AG20443 (cell line): ENCODE results near the gene LSMEM2.
"Not testable (repeated sequence)": the region's sequence is repeated elsewhere in the genome, so short reads cannot be mapped to it uniquely, and the experiment has no call there.

Source experiments
- DNase-seq: peaks from one replicate; pipeline ENCODE4 v3.0.0; 2012; ENCODE audit warnings: low spot score, mixed read lengths

LSMEM2 gene

DNA sequence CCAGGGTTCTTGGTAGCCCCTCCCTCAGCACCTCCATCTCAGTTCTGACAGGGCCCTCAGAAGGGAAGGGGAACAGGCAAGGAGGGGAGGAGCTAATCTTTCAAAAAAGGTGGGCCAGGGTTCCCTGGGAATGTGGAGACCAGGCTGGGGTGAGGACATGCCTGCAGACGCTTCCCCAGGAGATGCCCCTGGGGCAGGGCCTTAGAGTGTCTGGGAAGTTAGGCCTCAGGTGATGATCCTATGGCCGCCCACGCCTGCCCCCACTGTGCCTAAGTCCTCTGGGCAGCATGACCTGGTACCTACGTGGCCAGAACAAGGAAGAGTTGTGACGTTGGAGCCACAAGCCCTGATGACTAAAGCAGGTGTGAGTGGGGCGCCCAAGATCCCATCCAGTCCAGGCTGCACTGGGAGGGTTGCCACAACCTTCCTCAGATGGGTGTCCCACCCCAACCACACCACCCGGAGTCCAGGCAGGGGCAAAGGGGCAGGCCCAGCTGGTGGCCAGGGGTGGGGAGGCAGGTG, 13.9 kb upstream of the LSMEM2 start:
- no peak for DNase-seq

DNA sequence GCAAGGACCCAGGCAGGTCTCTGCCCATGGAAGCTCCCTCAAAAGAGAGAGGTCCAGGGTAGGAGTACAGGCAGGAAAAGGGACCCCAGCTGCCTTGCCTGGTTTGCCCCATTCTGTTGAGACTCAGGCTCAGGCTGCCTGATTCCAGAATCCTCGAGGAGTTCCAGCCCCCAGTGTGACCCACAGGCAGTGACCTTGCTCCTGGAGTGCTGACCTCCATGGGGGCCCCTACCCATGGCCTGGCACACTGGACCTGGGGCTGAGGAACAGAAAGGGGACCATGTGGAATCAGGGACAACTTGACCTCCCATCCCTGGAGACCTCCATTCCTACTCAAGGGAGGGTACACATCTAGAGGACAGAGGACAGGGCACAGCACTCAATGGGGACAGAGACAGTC, 13.3 kb upstream of the LSMEM2 start:
- no peak for DNase-seq

DNA sequence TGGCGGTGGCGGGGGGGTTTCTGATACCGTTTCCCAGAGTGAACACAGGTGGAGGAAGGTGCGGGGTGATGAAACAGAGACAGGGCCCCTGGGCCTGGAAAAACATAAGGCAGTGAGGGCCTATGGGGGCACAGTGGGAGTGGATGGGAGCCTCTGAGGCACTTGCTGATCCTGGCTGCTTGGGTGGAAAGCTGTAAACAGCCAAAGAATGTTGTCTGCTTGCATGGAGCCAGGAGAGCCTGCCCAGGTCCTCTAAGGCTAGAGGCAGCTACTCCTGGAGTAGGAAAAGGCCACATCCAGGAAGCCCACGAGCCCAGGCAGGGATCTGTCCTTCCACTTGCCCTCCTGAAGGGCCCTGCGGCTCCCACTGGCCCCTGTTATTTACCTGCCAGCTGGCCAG, 12.9 kb upstream of the LSMEM2 start:
- peak; percentile 38 for DNase-seq

DNA sequence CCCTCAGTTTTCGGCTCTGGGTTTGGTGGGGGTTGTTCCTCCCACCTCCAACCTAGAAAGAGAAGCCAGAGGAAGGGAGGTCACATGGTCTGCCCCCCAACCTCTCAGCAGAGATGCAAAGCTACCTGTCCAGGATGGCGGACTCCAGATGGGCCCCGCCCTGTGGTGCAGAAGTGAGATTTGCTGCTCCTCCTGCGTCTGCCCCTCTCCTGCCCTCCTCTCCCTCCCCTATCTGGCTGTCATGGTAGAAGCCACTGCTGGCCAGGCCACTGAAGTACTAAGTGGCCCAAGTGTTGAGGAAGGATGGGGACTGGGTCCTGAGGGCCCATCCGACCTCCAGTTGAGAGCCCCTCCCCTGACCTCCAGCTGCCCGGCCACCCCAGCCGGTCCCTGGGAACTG, 12.1 kb upstream of the LSMEM2 start:
- DNase-seq = no peak

DNA sequence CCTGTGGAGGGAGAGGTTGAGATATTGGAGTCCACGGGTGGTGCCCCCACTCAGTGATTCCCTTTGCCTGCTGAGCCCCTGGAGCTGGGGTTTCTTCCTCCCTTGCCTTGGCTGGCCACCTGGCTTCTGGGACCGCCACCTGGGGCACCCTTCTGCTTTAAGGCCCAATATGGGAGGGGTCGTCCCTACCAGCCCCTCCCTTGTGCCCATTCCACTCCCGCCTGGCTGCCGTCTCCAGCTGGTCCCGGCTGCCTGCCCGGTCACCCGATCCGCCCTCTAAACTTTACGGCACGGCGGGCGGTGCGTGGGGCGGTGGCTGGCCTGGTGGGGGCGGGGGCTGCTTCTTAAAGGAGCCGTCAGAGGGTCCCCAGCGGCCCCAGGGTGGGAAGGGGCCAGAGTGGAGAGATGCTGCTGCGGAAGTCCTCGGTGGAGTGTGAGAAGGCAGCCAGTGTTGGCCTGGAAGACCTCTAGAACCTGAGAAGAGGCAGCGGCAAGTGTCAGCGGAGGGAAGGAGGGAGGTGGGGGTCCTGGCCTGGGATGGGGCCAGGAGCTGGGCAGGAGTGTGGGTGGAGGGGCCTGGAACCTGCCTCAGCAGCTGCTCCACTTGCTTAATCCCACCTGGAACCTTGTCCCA, 11.5 kb upstream of the LSMEM2 start:
- DNase-seq = peak; percentile 72

DNA sequence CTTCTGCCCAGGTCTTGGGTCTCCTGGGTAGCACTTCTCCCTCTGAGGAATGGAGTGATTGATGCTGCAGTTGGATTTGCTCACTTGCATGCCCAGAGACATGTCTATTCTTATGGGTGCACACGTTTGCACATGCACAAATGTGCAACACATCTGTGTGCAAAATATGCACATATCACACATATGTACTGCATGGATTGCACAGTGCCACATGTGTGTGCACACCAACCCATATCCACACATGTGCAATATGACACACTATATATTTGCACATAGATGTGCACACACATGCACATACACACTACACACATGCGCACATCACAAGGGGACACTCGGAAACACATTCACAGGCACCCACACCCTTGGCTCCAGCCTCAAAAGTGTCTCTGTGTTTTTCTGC, 10.6 kb upstream of the LSMEM2 start:
- no peak for DNase-seq

DNA sequence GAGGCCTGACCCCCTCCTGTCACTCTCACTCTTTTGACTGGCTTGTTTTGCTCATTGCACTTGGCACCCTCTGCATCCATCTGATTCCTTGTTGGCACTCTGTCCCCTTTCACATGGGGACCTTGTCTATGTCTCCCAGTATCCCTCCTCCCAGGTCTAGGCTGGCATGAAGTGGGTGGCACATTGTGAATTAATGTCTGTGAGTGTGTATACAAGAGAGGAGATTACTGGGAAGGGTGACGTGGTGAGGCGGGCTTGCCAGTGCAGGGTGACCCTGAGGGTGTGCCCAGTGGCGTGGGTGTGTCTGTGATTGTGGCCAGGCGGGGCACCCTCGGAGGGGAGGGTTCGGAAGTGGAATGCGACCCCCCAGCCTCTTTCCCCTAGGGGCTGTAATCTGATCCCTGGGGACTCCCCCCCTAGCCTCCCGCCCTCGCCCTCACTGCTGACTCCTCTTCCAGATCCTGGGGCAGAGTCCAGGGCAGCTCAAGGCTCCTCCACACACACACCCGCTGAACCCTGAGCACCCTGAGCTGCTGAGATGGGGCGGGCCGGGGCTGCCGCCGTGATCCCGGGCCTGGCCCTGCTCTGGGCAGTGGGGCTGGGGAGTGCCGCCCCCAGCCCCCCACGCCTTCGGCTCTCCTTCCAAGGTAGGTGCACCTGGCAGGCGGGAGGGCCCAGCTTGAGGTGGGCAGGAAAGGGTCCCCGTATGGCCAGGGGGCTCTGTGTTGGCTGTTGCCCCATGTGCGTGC, 10.0 kb upstream of the LSMEM2 start, which contains the start of gene SEMA3B:
Gene SEMA3B (plus strand): TSS at position 445 of the 749 bp plus-strand sequence. CDS start 94 bp downstream, at position 539.
- peak; percentile 58 for DNase-seq

DNA sequence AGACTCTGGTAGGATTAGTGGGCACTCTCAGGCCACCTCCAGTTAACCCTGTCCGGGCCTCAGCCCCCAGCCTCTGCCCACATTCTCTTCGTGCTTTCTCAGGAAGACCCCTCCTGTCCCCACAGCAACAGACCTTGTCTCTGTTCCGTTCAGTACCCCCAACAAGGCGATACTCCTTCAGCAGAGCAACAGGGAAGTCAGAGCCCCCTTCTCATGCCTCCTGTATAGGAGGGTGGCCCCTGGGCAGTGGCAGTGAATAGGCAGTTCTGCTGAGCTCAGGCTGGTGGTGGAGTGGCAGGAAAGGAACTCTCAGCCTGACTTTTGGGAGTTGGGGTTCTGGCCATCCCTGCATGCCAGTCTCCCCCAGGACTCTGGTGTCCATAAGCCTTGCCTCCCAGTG, 9.4 kb upstream of the LSMEM2 start:
- no peak for DNase-seq

DNA sequence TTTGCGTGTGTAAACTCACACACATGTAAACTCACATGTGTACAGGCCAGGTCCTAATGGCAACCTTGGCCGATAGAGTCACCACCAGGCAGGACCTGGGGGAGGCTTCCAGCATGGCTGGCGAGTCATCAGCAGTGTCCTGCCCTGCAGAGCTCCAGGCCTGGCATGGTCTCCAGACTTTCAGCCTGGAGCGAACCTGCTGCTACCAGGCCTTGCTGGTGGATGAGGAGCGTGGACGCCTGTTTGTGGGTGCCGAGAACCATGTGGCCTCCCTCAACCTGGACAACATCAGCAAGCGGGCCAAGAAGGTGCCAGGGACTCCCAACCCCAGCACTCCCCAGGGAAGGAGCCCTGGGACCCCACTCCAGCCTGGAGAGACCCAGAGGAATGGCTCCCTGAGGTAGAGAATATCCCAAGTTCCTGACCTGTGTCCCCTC, 8.9 kb upstream of the LSMEM2 start:
- DNase-seq = peak; percentile 78

DNA sequence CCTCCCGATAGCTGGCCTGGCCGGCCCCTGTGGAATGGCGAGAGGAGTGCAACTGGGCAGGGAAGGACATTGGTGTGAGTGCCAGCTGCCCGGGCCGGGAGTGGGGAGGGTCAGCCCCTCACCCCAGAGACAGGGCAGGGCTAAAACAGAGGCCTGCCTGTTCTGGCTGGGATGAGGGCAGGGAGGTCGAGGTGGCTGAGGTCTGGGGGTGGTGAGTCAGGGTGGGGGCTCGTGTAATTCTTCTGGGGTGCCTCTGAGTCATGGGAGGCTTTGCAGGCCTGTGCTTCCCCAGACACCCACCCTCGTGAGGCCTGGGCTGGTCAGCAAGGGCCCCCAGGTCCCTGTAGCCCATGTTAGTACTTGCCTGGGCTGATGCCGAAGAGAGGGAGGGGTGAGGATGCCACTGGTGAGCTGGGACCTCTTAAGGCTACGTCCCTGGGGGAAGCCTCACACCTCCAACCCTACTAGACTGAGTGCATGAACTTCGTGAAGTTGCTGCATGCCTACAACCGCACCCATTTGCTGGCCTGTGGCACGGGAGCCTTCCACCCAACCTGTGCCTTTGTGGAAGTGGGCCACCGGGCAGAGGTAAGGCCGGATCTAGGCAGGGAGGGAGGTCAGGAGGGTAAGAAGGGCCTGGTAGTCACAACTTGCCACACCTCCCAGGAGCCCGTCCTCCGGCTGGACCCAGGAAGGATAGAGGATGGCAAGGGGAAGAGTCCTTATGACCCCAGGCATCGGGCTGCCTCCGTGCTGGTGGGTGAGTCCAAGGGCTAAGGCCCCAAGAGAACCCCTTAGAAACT, 8.3 kb upstream of the LSMEM2 start:
- DNase-seq = no peak

DNA sequence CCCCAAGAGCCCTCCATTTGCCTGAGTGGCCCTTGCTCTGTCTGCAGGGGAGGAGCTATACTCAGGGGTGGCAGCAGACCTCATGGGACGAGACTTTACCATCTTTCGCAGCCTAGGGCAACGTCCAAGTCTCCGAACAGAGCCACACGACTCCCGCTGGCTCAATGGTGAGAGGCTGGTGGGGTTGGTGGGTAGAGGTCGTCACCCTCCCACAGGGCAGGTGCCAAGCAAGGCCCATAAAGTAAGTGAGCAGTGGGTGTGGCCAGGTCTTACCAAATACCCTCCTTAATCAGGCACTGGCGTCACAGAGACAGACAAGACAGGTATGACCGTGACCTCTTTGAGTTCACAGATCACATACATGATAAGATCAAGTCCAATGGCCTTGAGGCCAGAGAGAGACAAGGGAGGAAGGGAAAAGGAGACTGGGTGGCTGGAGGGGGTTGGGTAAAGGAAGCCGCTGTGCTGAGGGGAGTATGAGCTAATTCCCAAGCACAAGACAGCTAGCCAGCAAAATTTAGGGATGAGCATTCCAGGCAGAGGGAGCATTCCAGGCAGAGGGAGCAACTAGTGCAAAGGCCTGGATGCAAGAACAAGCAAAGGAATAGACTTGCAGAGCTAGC, 7.5 kb upstream of the LSMEM2 start:
- DNase-seq = no peak

DNA sequence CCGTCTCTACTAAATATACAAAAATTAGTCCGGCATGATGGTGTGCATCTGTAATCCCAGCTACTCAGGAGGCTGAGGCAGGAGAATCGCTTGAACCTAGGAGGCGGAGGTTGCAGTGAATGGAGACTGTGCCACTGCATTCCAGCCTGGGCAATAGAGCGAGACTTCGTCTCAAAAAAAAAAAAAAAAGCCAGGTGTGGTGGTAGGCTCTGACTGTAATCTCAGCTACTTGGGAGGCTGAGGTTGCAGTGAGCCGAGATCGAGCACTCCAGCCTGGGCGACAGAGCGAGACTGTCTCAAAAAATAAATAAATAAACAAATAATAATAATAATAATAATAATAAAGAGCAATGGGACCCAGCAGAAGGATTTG, 6.4 kb upstream of the LSMEM2 start:
- not testable (repeated sequence) for DNase-seq

DNA sequence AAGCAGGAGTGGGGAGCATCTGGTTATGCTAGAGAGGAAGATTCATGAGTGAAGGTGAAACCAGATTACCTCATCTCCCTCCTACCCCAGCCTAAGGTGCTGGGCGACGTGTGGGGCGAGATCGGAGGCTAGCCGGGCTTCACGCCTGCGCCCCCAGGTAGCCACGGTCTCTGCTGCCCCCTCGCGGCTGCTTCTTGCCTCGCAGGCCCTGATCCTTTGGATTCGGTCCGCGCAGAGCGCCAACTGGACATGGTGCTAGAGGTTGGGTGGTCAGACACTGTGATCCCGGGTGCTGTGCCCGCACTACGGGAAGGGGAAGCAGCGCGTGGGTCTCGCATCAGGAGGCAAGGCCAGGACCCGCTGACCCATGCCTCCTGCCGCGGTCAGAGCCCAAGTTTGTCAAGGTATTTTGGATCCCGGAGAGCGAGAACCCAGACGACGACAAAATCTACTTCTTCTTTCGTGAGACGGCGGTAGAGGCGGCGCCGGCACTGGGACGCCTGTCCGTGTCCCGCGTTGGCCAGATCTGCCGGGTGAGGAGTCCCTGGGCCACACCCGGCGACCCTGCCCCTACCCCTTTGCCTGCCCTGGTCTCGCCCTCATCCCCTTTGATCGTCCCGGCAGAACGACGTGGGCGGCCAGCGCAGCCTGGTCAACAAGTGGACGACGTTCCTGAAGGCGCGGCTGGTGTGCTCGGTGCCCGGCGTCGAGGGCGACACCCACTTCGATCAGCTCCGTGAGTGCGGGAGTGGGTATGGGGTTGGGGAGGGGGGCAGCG, 5.8 kb upstream of the LSMEM2 start:
- DNase-seq = peak; percentile 93

DNA sequence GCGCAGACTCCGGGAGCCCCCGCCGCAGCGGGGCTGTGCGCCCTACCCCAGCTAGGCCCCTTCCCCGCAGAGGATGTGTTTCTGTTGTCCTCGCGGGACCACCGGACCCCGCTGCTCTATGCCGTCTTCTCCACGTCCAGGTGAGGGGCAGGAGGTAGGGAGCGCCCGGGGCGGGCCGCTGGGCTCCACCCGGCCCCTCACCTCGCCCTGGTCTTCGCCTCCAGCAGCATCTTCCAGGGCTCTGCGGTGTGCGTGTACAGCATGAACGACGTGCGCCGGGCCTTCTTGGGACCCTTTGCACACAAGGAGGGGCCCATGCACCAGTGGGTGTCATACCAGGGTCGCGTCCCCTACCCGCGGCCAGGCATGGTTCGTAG, 5.2 kb upstream of the LSMEM2 start:
- DNase-seq = no peak

DNA sequence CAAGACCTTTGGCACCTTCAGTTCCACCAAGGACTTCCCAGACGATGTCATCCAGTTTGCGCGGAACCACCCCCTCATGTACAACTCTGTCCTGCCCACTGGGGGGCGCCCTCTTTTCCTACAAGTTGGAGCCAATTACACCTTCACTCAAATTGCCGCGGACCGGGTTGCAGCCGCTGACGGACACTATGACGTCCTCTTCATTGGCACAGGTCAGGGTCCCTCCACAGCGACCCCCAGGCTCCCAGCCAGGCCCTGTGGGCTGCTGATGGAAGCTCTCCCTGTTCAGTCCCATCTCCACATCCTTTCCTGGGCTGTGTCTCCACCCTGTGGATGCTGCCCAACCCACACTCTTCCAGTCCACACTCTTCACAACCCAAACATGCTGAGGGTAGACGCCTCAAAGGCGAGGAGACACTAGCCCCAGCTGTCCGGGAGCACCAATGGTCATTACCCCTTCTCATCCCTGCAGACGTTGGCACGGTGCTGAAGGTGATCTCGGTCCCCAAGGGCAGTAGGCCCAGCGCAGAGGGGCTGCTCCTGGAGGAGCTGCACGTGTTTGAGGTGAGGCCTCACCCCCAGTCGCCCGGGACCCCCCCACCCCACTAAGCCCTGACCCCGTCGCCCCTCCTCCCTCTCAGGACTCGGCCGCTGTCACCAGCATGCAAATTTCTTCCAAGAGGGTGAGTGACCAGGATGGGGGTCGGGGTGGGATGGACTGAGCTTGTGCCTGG, 4.3 kb upstream of the LSMEM2 start:
- peak; percentile 57 for DNase-seq

DNA sequence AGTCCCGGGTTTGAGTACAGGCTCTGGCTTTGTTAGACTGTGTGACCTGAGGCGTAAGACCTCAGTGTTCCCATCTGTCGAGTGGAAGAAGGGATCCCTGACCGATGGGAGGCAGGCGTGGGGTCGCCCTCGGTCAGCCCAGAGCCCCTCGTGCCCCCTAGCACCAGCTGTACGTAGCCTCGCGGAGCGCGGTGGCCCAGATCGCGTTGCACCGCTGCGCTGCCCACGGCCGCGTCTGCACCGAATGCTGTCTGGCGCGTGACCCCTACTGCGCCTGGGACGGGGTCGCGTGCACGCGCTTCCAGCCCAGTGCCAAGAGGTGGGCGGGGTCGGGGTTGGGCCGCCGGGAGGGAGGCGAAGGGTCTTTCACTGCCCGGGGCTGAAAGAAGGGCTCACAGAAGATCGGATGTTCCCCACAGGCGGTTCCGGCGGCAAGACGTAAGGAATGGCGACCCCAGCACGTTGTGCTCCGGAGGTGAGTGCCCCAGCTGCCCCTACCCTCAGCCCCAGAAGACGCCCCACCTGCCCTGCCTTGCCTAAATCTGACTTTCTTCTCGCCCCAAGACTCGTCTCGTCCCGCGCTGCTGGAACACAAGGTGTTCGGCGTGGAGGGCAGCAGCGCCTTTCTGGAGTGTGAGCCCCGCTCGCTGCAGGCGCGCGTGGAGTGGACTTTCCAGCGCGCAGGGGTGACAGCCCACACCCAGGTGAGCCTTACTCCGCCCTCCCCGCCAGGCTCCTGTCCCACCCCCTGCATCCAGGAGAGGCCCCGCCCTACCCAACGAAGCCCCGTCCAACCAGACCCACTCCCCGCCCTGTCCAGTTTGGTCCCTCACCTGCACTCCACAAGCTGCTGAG, 3.5 kb upstream of the LSMEM2 start:
- no peak for DNase-seq

DNA sequence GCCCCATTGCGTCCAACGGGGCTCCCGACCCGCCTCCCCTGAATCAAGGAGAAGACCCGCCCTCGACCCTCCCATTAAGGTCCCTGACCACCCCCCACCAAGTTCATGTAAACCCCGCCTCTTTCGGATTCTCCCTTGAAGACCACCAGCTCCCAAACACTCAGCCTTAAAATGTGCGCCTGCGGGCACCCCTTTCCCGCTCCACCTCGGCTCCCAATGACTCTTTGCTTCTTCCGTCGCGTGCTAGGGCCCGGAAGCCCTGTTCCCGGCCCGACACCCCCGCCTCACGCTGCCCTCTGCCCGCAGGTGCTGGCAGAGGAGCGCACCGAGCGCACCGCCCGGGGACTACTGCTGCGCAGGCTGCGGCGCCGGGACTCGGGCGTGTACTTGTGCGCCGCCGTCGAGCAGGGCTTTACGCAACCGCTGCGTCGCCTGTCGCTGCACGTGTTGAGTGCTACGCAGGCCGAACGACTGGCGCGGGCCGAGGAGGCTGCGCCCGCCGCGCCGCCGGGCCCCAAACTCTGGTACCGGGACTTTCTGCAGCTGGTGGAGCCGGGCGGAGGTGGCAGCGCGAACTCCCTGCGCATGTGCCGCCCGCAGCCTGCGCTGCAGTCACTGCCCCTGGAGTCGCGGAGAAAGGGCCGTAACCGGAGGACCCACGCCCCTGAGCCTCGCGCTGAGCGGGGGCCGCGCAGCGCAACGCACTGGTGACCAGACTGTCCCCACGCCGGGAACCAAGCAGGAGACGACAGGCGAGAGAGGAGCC, 2.7 kb upstream of the LSMEM2 start:
- no peak for DNase-seq

DNA sequence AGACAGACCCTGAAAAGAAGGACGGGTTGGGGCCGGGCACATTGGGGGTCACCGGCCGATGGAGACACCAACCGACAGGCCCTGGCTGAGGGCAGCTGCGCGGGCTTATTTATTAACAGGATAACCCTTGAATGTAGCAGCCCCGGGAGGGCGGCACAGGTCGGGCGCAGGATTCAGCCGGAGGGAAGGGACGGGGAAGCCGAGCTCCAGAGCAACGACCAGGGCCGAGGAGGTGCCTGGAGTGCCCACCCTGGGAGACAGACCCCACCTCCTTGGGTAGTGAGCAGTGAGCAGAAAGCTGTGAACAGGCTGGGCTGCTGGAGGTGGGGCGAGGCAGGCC, 2.2 kb upstream of the LSMEM2 start:
- no peak for DNase-seq
